Measurements from ENCODE around the gene SBF2.

SBF2 gene

DNA sequence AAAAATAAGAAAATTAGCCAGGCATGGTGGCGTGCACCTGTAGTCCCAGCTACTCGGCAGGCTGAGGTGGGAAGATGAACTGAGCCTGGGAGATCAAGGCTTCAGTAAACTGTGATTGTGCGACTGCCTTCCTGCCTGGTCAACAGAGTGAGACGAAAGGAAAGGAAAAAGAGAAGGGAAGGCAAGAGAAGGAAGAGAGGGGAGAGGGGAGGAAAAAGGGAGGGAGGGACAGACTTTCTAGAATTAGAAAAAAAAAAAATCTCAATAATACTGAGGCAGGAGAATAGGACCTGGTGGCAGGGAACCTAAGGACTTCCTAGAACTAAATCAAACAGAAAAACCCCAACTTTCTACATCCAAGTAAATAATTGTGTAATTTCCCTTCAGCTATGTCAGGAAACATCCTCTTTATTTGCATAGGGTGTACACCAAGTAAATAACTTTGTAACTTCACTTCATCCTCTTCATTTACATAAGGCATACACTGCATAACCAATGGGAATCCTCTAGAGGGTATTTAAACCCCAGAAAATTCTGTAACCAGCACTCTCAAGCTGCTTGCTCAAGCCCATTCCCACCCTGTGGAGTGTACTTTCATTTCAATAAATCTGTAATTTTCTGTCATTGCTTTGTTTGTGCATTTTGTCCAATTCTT lies 8.7 kb downstream of the SBF2 start:
- no peak overlapping the region for H3K4me3 ChIP-seq (ENCODE audit: low read length)
- TF ChIP-seq, protein P1, sequence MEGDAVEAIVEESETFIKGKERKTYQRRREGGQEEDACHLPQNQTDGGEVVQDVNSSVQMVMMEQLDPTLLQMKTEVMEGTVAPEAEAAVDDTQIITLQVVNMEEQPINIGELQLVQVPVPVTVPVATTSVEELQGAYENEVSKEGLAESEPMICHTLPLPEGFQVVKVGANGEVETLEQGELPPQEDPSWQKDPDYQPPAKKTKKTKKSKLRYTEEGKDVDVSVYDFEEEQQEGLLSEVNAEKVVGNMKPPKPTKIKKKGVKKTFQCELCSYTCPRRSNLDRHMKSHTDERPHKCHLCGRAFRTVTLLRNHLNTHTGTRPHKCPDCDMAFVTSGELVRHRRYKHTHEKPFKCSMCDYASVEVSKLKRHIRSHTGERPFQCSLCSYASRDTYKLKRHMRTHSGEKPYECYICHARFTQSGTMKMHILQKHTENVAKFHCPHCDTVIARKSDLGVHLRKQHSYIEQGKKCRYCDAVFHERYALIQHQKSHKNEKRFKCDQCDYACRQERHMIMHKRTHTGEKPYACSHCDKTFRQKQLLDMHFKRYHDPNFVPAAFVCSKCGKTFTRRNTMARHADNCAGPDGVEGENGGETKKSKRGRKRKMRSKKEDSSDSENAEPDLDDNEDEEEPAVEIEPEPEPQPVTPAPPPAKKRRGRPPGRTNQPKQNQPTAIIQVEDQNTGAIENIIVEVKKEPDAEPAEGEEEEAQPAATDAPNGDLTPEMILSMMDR (conservative IDR thresholded peaks at IDR 0.05; ENCODE audit: low read depth, low read length), result no peak
- DNase-seq (ENCODE audit: low read depth), result no peak

DNA sequence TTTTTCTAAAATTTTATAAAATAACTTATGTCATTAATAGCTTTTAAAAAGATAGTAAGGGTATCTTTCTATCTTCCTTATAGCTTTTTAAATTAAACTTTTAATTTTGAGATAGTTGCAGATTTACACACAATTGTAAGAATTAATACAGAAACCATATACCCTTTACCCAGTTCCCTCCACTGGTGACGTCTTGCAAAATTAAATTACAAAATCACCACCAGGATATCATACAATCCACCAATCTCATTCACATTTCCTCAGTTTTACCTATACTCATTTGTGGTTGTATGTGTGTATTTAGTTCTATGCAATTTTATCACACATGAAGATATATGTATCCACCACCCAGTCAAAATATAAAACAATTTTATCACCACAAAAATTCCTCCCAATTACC lies 10.0 kb downstream of the SBF2 start:
- TF ChIP-seq, protein P1 (conservative IDR thresholded peaks at IDR 0.05; ENCODE audit: low read depth, low read length), result no peak
- DNase-seq (ENCODE audit: low read depth), result no peak
- no peak overlapping the region for H3K4me3 ChIP-seq (ENCODE audit: low read length)

DNA sequence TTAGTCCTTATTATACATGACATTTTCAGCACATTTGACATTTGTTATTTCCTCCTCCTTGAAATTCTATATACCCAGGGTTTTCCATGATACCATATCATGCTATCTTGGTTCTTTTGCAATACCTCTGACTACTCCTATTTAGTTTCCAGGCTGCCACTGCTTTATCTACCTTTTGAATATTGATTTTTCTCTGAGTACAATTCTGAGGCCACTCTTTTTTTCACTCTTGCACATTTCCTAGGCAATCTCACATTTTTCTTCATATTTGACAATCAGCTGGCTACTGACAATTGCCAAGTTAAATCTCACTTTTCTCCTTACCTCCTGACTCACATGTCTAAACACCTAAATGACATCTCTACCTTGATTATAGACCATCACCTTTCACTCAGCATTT lies 11.9 kb downstream of the SBF2 start:
- H3K4me3 ChIP-seq (ENCODE audit: low read length), result no peak overlapping the region
- TF ChIP-seq, protein P1 (conservative IDR thresholded peaks at IDR 0.05; ENCODE audit: low read depth, low read length), result no peak
- DNase-seq (ENCODE audit: low read depth), result no peak

DNA sequence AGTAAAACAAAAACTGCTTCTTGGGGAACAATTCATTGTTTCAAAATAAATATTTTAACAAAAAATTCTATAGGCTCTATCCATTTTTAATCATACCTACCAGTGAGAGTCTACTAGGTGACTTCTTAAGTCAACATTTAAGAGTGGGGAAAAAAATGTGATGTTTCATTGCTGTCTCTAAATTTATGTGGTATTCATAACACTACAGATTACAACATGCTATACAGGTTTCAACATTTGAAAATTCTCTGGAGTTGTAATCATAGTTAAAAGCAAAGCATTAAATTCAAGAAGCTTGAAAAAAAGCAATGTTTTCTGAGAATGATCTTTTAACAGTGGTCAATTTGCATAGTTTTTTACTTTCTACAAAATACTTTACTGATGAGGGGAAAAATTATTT lies 18.3 kb downstream of the SBF2 start:
- TF ChIP-seq, protein P1 (conservative IDR thresholded peaks at IDR 0.05; ENCODE audit: low read depth, low read length), result no peak
- no peak overlapping the region for H3K4me3 ChIP-seq (ENCODE audit: low read length)
- DNase-seq (ENCODE audit: low read depth), result no peak

DNA sequence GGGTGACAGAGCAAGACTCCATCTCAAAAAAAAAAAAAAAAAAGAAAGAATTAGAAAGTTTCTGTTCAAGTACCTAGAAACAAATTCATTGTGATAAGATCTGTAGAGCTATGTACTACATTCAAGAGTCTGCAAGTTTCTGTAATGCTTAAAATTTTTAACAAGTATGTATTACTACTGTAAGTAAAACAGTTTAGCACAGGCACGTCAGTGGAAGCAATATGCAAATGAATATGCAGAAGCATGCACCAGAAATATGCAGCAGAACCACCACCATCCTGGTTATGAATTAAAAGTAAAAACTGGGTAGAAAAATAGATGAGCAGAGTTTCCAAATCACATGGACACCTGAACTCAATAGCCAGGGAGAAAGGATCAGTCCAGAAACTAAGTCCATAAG lies 19.3 kb downstream of the SBF2 start:
- TF ChIP-seq, protein P1 (conservative IDR thresholded peaks at IDR 0.05; ENCODE audit: low read depth, low read length), result no peak
- no peak for DNase-seq (ENCODE audit: low read depth)

DNA sequence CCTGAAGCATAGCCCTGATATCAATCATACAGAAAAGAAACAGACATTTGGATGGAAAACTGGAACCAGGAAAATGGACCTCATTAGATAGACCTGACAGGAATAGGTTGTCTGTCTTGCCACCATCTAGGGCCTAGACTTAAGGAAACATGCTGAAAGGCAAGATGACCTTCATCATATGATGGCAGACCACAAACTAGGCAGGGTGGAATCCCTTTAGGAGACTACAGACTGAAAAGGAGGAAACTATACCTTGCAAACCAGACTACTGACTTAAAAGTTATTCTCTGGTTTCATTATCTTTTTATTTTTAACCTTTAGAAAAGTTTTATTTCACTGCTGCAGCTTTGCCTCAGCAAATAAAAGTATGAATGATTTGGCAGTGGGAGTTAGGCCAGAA lies 20.3 kb downstream of the SBF2 start:
- no peak for DNase-seq (ENCODE audit: low read depth)
- TF ChIP-seq, protein P1 (conservative IDR thresholded peaks at IDR 0.05; ENCODE audit: low read depth, low read length), result no peak
- H3K4me3 ChIP-seq (ENCODE audit: low read length), result no peak overlapping the region

More for the DNA sequence above, 19.3 kb downstream of the SBF2 start:
- H3K4me3 ChIP-seq (ENCODE audit: low read length), result no peak overlapping the region

DNA sequence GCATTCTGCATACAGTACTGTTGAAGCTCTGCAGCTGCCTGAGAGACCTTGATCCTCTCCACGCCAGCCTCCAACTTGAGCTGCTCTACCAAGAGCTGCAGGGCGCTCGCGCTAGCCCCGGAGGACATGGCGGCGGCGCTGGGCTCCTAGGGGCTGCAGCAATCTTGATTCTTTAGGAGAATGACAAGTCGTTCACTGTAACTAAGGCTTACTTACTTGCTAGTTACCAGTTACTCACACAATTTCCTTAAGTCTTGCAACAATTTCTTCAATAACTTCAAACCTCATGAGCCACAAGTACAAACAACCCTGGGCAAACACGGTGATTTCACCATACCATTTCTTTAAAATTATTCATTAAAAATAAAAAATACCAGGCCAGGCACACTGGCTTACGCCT lies 21.9 kb downstream of the SBF2 start:
- TF ChIP-seq, protein P1 (conservative IDR thresholded peaks at IDR 0.05; ENCODE audit: low read depth, low read length), result no peak
- DNase-seq (ENCODE audit: low read depth), result no peak

More for the DNA sequence above, 21.9 kb downstream of the SBF2 start:
- H3K4me3 ChIP-seq (ENCODE audit: low read length), result no peak overlapping the region
